ENCODE data around the gene SSTR3.

Gene SSTR3

GRCh38 chr22:37197451-37198257 is 14.6 kb downstream of the SSTR3 start:
- no peak for DNase-seq (ENCODE audit: low read depth, low spot score)

GRCh38 chr22:37196539-37197450 is 15.5 kb downstream of the SSTR3 start:
- no peak for DNase-seq (ENCODE audit: low read depth, low spot score)

GRCh38 chr22:37195921-37196320 is 16.4 kb downstream of the SSTR3 start:
- DNase-seq (ENCODE audit: low read depth, low spot score) = no peak

GRCh38 chr22:37194750-37195149 is 17.5 kb downstream of the SSTR3 start:
- DNase-seq (ENCODE audit: low read depth, low spot score) = no peak

GRCh38 chr22:37193629-37194191 is 18.6 kb downstream of the SSTR3 start:
- DNase-seq (ENCODE audit: low read depth, low spot score) = no peak

GRCh38 chr22:37192741-37193140 is 19.5 kb downstream of the SSTR3 start:
- no peak for DNase-seq (ENCODE audit: low read depth, low spot score)

- no peak for DNase-seq (ENCODE audit: low read depth, low spot score)
Observed at GRCh38 chr22:37192204-37192603, 20.1 kb downstream of the SSTR3 start.

- DNase-seq (ENCODE audit: low read depth, low spot score) = no peak
Observed at GRCh38 chr22:37190262-37190780, 22.0 kb downstream of the SSTR3 start.

- DNase-seq (ENCODE audit: low read depth, low spot score) = no peak
Observed at GRCh38 chr22:37188901-37189466, 23.3 kb downstream of the SSTR3 start.

- DNase-seq (ENCODE audit: low read depth, low spot score) = no peak
Observed at GRCh38 chr22:37187891-37188761, 24.2 kb downstream of the SSTR3 start, which contains the start of gene C1QTNF6. C1QTNF6 (minus strand) TSS chr22:37188247; CDS start chr22:37188213, 34 bp downstream.

- DNase-seq (ENCODE audit: low read depth, low spot score) = no peak
Observed at GRCh38 chr22:37187552-37187890, 24.8 kb downstream of the SSTR3 start.

GRCh38 chr22:37186997-37187522 is 25.2 kb downstream of the SSTR3 start:
- no peak for DNase-seq (ENCODE audit: low read depth, low spot score)

GRCh38 chr22:37186228-37186996 is 25.9 kb downstream of the SSTR3 start:
- DNase-seq (ENCODE audit: low read depth, low spot score) = peak; percentile 58

GRCh38 chr22:37185646-37186227 is 26.5 kb downstream of the SSTR3 start:
- DNase-seq (ENCODE audit: low read depth, low spot score) = no peak

- DNase-seq (ENCODE audit: low read depth, low spot score) = no peak
Observed at GRCh38 chr22:37184816-37185541, 27.3 kb downstream of the SSTR3 start.

GRCh38 chr22:37184380-37184755 is 27.9 kb downstream of the SSTR3 start:
- DNase-seq (ENCODE audit: low read depth, low spot score) = no peak

- DNase-seq (ENCODE audit: low read depth, low spot score) = no peak
Observed at GRCh38 chr22:37183432-37184379, 28.6 kb downstream of the SSTR3 start.

- DNase-seq (ENCODE audit: low read depth, low spot score) = no peak
Observed at GRCh38 chr22:37182949-37183245, 29.4 kb downstream of the SSTR3 start.

Data from brain pericyte (primary cell).